Astrocyte of the spinal cord (primary cell): ENCODE measurements around the gene TLK2.
"Not testable (repeated sequence)": the region's sequence is repeated elsewhere in the genome, so short reads cannot be mapped to it uniquely, and the experiment has no call there.

Experiments used
- DNase-seq: peaks from one replicate; pipeline ENCODE4 v3.0.0; 2011; ENCODE audit warnings: low read depth, low spot score
- H3K4me3 ChIP-seq: 2 replicates; pipeline ENCODE4 v1.5.1; 2011; ENCODE audit warnings: low read depth, mild to moderate bottlenecking, low read length, moderate library complexity
- in situ Hi-C: cut with HindIII; loops from 2 replicates; pipeline ENCODE4 v1.10.0; 2017; ENCODE audit warnings: low sequenced_read_pairs
- TF ChIP-seq, protein P1 (sequence below): IDR thresholded peaks from 2 replicates; pipeline ENCODE4 v1.5.1; 2012; ENCODE audit warnings: low read depth, mild to moderate bottlenecking, low read length, inconsistent platforms

Gene TLK2

DNA sequence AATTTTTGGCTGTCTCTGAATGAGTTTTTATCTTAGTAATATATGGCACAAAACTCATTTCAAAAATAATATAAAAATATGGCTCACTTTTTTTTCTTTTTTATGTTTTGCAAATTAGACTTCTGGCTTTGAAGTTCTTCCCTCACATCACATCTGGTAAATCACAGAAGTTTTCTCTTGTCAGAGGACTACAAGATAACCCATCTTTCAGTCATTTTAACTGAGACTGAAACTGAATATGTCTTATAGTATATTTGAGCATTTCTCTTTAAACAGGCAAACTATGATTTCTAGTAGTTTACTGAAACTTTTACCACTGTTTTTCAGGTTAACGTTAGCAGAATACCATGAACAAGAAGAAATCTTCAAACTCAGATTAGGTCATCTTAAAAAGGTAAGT lies 97.8 kb downstream of the TLK2 start:
- H3K4me3 ChIP-seq = no peak overlapping the region
- TF ChIP-seq, protein P1, sequence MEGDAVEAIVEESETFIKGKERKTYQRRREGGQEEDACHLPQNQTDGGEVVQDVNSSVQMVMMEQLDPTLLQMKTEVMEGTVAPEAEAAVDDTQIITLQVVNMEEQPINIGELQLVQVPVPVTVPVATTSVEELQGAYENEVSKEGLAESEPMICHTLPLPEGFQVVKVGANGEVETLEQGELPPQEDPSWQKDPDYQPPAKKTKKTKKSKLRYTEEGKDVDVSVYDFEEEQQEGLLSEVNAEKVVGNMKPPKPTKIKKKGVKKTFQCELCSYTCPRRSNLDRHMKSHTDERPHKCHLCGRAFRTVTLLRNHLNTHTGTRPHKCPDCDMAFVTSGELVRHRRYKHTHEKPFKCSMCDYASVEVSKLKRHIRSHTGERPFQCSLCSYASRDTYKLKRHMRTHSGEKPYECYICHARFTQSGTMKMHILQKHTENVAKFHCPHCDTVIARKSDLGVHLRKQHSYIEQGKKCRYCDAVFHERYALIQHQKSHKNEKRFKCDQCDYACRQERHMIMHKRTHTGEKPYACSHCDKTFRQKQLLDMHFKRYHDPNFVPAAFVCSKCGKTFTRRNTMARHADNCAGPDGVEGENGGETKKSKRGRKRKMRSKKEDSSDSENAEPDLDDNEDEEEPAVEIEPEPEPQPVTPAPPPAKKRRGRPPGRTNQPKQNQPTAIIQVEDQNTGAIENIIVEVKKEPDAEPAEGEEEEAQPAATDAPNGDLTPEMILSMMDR = no peak
- in situ Hi-C loops = no loop called here
- DNase-seq = no peak

DNA sequence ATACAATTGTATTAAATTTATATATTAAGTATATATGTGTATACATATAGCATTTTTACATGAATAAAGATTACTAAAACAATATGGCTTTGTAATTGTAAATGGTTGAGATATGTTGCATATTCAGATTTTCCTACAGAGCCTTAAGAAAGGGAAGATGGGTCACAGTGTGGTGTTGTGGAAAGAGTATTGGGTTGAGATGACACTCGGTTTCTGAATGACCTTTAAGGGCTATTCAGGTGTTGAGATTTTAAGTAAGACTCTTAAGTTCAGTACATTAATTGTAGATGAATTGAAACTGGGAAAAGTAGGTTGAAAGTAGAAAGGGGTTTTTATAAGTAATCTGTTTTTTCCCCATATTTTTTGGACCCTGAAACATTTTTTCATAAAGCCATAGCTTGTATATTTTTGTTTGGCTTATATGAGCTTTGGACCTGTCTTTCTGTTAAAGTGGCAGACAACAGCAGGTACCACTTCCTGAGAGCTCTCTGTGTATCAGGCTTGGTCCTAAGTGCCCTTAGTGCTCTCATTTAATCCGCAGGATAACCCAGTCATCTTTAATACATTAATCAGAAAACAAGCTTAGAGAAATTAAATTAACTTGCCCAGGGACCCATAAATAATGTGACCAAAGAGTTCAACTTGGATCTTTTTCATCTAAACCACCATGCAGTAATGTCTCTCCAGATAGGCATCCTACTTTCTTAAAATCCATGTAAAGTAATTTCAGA lies 100.3 kb downstream of the TLK2 start:
- in situ Hi-C loops = no loop called here
- DNase-seq = no peak
- H3K4me3 ChIP-seq = no peak overlapping the region
- TF ChIP-seq, protein P1 = no peak

DNA sequence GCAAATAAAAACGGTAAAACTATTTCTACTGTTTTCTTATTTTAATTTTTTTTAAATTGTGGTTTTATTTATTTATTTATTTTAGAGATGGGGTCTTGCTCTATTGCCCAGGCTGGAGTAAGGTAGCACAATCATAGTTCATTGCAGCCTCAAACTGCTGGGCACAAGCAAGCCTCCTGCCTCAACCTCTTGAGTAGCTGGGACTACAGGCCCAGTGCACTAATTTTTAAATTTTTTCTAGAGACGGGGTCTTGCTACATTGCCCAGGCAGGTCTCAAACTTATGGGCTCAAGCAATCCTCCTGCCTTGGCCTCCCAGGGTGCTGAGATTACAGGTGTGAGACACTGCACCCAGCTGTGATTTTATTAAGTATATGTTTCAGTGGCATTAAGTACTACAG lies 102.3 kb downstream of the TLK2 start:
- DNase-seq = no peak
- in situ Hi-C loops = no loop called here
- H3K4me3 ChIP-seq = no peak overlapping the region
- TF ChIP-seq, protein P1 = no peak

DNA sequence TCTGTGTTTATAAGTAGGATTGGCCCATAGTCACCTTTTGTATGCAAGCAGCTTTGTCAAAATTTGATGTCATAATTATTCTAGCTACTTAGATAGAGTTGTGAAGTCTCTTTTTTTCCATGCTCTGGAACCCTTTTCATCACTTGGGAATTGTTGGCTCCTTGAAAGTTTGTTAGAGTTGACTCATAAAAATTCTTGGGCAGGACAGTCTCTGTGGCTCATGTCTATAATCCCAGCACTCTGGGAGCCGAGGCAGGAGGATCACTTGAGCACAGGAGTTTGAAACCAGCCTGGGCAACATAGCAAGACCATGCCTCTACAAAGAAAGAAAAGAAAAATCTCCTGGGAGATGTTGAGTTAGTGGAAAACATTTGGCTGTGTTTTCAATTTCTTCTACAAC lies 103.1 kb downstream of the TLK2 start:
- no peak for DNase-seq
- in situ Hi-C loops = no loop called here
- TF ChIP-seq, protein P1 = no peak
- no peak overlapping the region for H3K4me3 ChIP-seq

DNA sequence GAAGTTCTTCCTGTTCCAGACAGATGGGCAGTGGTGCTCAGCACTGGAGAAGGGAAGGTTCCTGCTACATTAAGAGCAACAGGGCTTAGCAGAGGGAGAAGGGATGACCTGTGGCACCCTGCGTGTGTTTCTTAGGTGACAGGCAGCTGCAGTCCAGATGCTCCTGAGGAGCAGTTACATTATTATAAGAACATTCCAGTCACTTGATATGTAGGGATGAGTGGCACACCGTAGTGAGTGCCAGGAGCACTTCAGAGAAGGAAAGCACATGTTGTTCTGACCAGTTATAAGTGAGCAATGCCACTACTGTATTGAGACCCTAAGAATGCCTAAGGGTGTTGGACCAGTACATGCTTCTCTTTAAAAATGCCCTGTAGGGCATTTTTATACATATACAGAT lies 108.9 kb downstream of the TLK2 start:
- DNase-seq = no peak
- in situ Hi-C loops = no loop called here
- no peak overlapping the region for H3K4me3 ChIP-seq
- TF ChIP-seq, protein P1 = no peak

DNA sequence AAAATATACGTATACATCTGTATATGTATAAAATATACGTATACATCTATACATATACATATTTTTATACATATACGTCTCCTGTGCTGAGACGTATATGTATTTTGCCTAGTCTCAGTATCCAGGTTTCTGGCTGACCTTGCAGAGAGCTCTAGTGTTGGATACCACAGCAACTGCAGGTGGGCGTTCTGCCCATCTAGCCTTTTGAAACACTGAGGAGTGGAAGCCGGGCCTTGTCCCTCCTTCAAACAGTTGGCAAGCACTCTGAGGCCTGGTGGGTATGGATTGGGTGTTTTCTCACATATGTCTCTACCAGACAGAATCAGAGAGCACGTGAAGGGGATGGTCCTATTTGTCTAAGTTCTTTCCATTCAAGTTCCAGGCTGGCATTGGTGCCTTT lies 109.5 kb downstream of the TLK2 start:
- in situ Hi-C loops = no loop called here
- TF ChIP-seq, protein P1 = no peak
- no peak overlapping the region for H3K4me3 ChIP-seq
- no peak for DNase-seq

DNA sequence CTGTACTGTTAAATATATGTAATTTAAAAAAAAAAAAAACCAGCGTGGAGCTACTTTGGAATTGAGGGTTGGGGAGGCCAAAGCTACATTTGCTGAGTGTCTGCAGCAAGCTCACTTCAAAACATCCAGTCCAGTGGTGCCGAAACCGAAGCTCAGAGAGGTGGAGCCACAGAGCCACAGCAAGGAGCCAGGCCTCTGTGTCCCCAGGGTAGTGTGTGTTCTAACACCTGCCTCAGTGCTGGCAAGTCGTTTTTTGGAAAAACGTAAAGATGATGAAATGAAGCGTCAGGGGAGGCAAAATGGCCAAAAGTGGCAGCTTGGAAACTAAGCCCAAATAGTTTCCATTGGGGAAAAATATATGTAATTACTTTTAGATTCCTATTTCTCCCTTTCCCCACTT lies 112.7 kb downstream of the TLK2 start:
- H3K4me3 ChIP-seq = no peak overlapping the region
- no peak for DNase-seq
- TF ChIP-seq, protein P1 = no peak
- in situ Hi-C loops = no loop called here

DNA sequence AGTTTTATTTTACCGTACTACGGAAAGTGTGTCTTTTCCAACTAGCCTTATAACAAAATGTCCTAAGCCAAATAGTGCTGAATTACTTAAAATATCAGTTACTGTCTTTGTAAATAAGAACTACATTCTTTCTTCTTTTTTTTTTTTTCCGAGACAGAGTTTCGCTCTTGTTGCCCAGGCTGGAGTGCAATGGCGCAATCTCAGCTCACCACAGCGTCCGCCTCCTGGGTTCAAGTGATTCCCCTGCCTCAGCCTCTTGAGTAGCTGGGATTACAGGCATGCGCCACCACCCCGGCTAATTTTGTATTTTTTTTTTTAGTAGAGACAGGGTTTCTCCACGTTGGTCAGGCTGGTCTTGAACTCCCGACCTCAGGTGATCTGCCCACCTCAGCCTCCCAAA lies 113.2 kb downstream of the TLK2 start:
- in situ Hi-C loops, H3K4me3 ChIP-seq: not testable (repeated sequence)

More for the DNA sequence above, 113.2 kb downstream of the TLK2 start:
- not testable (repeated sequence) for DNase-seq
